ENCODE measurements around the gene RERE. TPM values are rescaled to one million over a fixed set of nuclear protein-coding genes. Genes with fewer than 3 reads are reported as not detected.

RERE gene
- total RNA-seq, 1 donor from 2014 or later: 76.8 TPM

- Mint-ChIP-seq H3K36me3 (ENCODE audit: unreplicated experiment) (peaks cover 23% of the 10 kb centered on the region), H3K4me3 (ENCODE audit: unreplicated experiment) (no peak overlapping the region), H3K4me1 (ENCODE audit: unreplicated experiment) (peaks cover 29% of the 10 kb centered on the region), H3K27ac (ENCODE audit: unreplicated experiment) (peak overlapping the region; percentile 67), H3K27me3 (ENCODE audit: unreplicated experiment) (no peaks in the 10 kb centered on the region), H3K9me3 (ENCODE audit: unreplicated experiment) (no peaks in the 10 kb centered on the region)
- TF ChIP-seq, protein P1, sequence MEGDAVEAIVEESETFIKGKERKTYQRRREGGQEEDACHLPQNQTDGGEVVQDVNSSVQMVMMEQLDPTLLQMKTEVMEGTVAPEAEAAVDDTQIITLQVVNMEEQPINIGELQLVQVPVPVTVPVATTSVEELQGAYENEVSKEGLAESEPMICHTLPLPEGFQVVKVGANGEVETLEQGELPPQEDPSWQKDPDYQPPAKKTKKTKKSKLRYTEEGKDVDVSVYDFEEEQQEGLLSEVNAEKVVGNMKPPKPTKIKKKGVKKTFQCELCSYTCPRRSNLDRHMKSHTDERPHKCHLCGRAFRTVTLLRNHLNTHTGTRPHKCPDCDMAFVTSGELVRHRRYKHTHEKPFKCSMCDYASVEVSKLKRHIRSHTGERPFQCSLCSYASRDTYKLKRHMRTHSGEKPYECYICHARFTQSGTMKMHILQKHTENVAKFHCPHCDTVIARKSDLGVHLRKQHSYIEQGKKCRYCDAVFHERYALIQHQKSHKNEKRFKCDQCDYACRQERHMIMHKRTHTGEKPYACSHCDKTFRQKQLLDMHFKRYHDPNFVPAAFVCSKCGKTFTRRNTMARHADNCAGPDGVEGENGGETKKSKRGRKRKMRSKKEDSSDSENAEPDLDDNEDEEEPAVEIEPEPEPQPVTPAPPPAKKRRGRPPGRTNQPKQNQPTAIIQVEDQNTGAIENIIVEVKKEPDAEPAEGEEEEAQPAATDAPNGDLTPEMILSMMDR (IDR thresholded peaks at IDR 0.05): no peak
- DNase-seq (ENCODE audit: extremely low spot score, unreplicated experiment): no peak
Observed at GRCh38 chr1:8363767-8364301, 453.6 kb downstream of the RERE start.

DNA sequence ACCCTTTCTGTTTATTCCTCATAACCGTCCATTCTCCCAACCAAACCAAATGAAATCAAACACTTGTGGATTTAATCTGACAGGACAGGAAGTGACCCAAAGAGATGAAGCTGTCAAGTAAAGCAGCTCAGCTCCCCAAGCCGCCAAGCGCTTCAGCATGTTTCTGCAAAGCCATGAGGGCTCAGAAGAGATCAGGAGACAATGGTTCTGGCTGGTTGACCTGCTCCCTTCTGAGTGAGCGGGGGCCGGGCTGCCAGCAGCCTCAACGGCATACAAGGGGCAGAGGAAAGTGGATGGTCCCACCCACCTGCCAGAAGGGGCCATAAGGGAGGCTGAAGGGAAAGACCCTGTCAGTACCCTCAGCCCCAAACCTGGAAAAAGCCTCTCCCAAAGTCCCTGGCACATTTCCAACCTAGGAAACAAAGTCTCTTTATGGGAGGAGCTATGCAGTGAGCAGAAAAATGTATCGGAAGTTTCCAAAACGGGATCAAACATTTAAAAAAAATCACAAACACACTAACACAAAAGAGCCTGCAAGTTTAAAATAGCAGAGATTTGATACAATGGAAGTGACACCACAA is 454.2 kb downstream of the RERE start:
- Mint-ChIP-seq H3K4me3 (ENCODE audit: unreplicated experiment) (no peak overlapping the region), H3K4me1 (ENCODE audit: unreplicated experiment) (peaks cover 29% of the 10 kb centered on the region), H3K36me3 (ENCODE audit: unreplicated experiment) (peaks cover 24% of the 10 kb centered on the region), H3K27me3 (ENCODE audit: unreplicated experiment) (no peaks in the 10 kb centered on the region), H3K9me3 (ENCODE audit: unreplicated experiment) (no peaks in the 10 kb centered on the region), H3K27ac (ENCODE audit: unreplicated experiment) (peak overlapping the region; percentile 67)
- no peak for DNase-seq (ENCODE audit: extremely low spot score, unreplicated experiment)
- TF ChIP-seq, protein P1 (IDR thresholded peaks at IDR 0.05): no peak

DNA sequence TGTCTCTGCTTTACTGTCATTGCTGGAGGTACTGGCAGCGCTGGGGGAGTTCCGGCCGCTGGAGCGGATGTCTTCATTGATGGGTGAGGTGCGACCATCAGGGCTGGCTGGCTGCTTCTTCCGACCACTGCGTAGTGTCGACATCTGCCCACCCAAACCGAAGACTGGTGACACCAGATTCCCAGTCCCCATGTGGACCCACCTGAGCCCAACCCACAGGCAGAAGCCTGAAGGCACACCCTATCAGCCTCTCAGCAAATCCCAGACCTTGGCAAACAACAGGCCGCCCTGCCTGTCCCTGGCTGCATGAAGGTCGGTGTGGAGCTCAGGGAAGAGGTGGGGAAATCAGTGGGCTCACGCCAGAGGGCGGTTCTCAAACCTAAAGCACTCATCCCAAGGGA is 454.7 kb downstream of the RERE start:
- DNase-seq (ENCODE audit: extremely low spot score, unreplicated experiment): no peak
- Mint-ChIP-seq H3K27me3 (ENCODE audit: unreplicated experiment) (no peaks in the 10 kb centered on the region), H3K36me3 (ENCODE audit: unreplicated experiment) (peaks cover 30% of the 10 kb centered on the region), H3K27ac (ENCODE audit: unreplicated experiment) (peak overlapping the region; percentile 67), H3K4me1 (ENCODE audit: unreplicated experiment) (peaks cover 24% of the 10 kb centered on the region), H3K9me3 (ENCODE audit: unreplicated experiment) (no peaks in the 10 kb centered on the region), H3K4me3 (ENCODE audit: unreplicated experiment) (no peak overlapping the region)
- TF ChIP-seq, protein P1 (IDR thresholded peaks at IDR 0.05): no peak

DNA sequence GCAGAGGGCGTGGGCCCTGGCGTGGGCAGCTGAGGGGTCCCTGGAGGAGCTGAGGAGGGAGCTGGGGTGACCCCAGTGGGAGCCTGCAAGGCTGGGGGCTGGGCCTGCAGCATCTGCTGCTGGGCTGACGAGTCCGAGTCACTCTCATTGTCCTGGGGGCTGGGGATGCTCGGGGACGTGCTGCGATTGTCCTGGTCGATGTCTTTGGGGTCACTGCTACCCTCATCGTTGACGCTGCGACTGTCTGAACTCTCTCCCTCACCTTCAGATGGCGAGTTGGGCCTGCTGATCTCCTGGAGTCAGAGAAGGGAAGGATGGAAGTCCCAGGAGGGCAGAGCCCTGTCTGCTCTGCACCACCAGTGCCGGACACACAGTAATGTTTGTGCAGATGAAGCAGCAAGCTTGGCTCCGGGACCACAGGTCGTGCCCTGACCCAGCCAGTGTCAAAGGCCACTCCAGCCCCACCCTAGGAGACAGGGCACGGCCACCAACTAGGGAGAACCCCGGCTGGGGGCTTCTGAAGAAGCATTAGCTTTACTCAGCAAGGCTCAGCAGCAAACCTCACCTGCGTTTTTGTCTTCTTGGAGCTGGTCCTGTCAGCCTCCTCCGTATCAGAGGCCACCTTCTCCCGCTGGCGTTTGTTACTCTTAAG is 456.1 kb downstream of the RERE start:
- Mint-ChIP-seq H3K27me3 (ENCODE audit: unreplicated experiment) (no peaks in the 10 kb centered on the region), H3K27ac (ENCODE audit: unreplicated experiment) (no peak overlapping the region)
- DNase-seq (ENCODE audit: extremely low spot score, unreplicated experiment): no peak

More for the DNA sequence above, 456.1 kb downstream of the RERE start:
- Mint-ChIP-seq H3K36me3 (ENCODE audit: unreplicated experiment) (peaks cover 36% of the 10 kb centered on the region), H3K9me3 (ENCODE audit: unreplicated experiment) (no peaks in the 10 kb centered on the region), H3K4me1 (ENCODE audit: unreplicated experiment) (peaks cover 14% of the 10 kb centered on the region), H3K4me3 (ENCODE audit: unreplicated experiment) (no peak overlapping the region)
- TF ChIP-seq, protein P1 (IDR thresholded peaks at IDR 0.05): no peak
